ENCODE data around the gene CREBRF.

GRCh38 chr5:173010547-173011464 lies 45.3 kb upstream of the CREBRF start:
- TF ChIP-seq, protein P1, sequence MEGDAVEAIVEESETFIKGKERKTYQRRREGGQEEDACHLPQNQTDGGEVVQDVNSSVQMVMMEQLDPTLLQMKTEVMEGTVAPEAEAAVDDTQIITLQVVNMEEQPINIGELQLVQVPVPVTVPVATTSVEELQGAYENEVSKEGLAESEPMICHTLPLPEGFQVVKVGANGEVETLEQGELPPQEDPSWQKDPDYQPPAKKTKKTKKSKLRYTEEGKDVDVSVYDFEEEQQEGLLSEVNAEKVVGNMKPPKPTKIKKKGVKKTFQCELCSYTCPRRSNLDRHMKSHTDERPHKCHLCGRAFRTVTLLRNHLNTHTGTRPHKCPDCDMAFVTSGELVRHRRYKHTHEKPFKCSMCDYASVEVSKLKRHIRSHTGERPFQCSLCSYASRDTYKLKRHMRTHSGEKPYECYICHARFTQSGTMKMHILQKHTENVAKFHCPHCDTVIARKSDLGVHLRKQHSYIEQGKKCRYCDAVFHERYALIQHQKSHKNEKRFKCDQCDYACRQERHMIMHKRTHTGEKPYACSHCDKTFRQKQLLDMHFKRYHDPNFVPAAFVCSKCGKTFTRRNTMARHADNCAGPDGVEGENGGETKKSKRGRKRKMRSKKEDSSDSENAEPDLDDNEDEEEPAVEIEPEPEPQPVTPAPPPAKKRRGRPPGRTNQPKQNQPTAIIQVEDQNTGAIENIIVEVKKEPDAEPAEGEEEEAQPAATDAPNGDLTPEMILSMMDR (conservative IDR thresholded peaks at IDR 0.05; ENCODE audit: low read depth, low read length), result peak; percentile 34; the same call in 1 of the 2 replicates
- no peak for TF ChIP-seq USF2 (IDR thresholded peaks at IDR 0.05; ENCODE audit: low read depth, low read length)
- no peak for TF ChIP-seq CHD1 (IDR thresholded peaks at IDR 0.05; ENCODE audit: low read depth, low read length)
- no peak for TF ChIP-seq BHLHE40 (IDR thresholded peaks at IDR 0.05; ENCODE audit: low read depth, low read length)

Data from IMR-90 (cell line).